Cardiac fibroblast (primary cell): ENCODE measurements around the gene NHS.
A peak's percentile ranks its signal among the peaks of the same experiment; 100 is the strongest.

Experiments used
- DNase-seq, 2 donors: peaks; one replicate each; pipeline versions ENCODE4 v3.0.0 to v3.0.0-alpha.2; 2010; ENCODE audit warnings: low read depth in 2 of 2
- H3K4me3 ChIP-seq, 2 donors: replicated peaks in 1 of 2; 1 replicate in 1 of 2; 2 replicates in 1 of 2; pipeline ENCODE4 v1.5.1; 2011; ENCODE audit warnings: low read depth in 2 of 2, low read length in 2 of 2, mild to moderate bottlenecking in 2 of 2, moderate library complexity in 1 of 2
- TF ChIP-seq, protein P1 (sequence below): IDR thresholded peaks from one replicate; pipeline ENCODE4 v1.5.1; 2011; ENCODE audit warnings: low read depth, mild to moderate bottlenecking, low read length, inconsistent platforms

NHS gene

DNA sequence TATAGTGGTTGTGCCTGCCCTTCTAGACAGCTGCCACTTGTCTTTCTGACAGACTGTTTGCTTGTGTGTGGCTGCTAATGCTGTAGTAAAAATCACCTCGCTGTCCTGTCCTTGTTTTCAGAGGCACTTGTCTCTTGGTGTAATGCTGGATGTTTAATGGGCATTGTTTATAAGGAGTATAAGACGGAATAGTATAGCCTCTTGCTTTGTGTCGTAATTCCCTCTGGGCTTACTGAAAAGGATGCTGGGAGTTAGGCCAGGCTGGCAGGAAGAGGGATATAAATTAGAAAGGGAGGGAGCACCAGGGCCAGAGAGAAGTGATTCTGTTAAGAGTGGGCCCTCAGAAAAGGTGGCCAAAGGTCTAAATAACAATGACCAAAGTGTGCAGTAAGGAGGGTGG lies 29.0 kb downstream of the NHS start:
- no peak overlapping the region for H3K4me3 ChIP-seq
- TF ChIP-seq, protein P1, sequence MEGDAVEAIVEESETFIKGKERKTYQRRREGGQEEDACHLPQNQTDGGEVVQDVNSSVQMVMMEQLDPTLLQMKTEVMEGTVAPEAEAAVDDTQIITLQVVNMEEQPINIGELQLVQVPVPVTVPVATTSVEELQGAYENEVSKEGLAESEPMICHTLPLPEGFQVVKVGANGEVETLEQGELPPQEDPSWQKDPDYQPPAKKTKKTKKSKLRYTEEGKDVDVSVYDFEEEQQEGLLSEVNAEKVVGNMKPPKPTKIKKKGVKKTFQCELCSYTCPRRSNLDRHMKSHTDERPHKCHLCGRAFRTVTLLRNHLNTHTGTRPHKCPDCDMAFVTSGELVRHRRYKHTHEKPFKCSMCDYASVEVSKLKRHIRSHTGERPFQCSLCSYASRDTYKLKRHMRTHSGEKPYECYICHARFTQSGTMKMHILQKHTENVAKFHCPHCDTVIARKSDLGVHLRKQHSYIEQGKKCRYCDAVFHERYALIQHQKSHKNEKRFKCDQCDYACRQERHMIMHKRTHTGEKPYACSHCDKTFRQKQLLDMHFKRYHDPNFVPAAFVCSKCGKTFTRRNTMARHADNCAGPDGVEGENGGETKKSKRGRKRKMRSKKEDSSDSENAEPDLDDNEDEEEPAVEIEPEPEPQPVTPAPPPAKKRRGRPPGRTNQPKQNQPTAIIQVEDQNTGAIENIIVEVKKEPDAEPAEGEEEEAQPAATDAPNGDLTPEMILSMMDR: no peak

DNA sequence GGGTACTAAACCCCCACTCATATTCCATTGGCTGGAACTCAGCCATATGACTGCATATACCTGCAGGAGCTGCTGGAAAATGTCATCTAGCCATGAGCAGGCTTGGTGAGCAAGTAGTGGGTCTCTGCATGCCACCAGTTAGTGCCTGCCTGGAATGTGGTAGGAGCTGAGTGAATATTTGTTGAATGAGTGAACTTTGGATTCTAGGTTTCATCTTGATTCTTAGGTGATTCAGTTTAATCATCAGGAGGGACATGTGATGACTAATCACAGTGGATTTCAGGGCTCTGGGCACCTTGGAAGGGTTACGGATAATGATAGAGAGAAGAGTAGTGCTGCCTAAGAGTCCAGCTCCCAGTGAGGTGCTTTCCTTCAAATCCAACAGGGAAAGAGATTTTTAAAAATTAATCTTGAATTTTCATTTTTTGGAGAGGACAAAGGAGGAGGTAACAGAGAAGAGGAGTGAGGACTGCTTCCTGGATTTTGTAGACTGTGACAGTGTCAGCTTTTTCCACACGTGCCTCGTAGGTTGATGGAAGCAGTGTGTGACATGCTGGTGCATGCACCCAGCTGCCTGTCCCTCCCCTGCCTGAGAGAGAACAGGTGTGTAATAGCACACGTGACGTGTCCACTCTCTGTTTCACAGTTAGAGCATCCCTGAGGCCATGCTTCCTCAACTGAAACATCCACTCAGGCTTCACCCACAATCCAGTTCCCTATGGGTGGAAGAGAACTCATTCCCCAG lies 30.4 kb downstream of the NHS start:
- no peak overlapping the region for H3K4me3 ChIP-seq
- peak in 1 of 2 donors; percentile 58 for DNase-seq
- TF ChIP-seq, protein P1: no peak

More for the DNA sequence above, 29.0 kb downstream of the NHS start:
- DNase-seq: no peak

DNA sequence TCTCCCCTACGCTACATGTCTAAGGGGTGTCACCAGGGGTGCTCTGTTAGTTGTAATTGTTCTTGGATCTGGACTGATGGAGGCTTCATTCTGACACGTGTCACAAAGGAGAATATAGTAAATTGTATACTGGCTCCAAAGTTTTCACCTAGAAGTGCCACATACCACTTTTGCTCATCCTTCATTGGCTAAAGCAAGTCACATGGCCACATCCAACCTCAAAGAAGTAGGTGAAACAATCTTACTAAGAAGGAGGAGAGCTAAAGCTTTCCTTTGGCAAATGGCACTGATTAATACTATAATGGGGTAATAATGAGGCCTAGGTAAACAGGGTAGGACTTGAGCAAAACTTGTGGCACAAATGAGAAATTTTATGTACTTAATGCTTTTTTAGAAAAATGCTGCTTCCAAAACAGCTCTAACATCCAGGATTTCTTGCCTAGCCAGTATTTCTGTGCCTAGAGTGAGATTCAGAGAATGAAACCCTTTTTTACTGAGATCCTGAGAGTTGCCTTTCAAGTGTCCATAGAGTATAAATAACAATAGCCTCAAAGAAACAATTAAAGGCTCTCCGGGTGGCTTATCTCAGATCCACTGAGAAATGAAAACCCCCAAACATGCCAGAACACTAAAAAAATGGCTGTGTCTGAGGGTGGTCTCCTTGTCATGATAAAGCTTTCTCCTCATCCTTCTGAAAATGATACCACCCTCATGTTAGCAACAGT lies 34.7 kb downstream of the NHS start:
- H3K4me3 ChIP-seq: no peak overlapping the region
- DNase-seq: no peak
- TF ChIP-seq, protein P1: no peak

DNA sequence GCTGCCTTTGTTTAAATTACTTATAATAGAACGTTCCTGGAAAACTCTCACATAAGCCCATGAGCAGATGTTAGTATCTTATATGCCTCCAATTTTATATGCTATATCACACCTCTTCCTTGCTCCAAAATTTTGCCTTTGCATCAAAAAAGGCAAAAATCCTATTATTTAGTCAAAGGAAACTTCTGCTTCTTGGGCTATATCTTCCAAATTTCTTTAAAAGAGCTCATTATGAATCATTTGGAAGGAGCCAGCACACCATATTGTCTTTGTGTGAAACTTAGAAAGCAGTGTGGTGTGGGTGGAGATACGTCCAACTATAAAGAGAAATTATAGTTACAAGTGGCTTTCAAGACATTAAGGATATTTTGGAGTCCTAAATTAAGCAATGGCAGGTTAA lies 35.7 kb downstream of the NHS start:
- TF ChIP-seq, protein P1: no peak
- no peak for DNase-seq
- no peak overlapping the region for H3K4me3 ChIP-seq

DNA sequence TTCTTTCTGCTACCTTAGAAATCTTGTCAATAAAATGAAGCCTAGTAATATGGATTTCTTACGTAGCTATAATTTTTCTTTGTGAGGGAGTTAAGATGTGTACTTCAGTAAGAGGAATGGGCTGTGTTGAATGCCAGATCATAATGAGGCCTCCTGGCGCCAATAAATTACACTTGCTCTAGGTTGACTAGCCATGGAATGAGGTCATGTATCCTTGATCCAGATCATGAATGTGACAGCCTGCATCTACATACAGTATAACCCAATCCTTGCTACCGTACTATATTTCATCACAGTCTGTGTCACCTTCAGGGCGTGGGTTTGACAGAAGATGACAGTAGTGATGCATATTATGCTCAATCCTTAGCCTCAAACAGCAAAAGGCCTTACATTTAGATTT lies 36.2 kb downstream of the NHS start:
- no peak overlapping the region for H3K4me3 ChIP-seq
- TF ChIP-seq, protein P1: no peak
- no peak for DNase-seq

DNA sequence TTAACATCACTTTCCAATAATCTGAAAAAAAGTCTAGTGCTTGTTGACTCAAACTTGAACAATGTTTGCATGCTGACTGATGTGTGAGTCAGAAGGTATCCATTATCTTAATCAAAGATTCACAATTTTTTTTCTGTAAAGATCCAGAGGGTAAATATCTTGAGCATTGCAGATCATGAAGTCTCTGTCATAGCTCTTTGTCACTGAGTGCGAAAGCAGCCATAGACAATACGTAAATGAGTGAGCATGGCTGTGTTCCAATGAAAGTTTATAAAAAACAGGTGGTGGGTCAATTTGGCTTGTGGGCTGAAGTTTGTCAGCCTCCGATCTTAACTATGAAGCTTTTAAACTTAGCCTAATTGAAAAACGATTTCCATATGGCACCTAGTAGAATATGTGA lies 37.7 kb downstream of the NHS start:
- H3K4me3 ChIP-seq: no peak overlapping the region
- TF ChIP-seq, protein P1: no peak
- peak; percentile 20 to 70 for DNase-seq
